Activated B cell treated with CpG ODN at 0.5 μM for 24 hours (primary cell): Measurements from ENCODE around the gene SDF4. TPM values are rescaled to one million over a fixed set of nuclear protein-coding genes. Genes with fewer than 3 reads are reported as not detected.

ENCODE experiments used
- ATAC-seq: fragments of 200-7000 bp; cut with Tn5 transposase; one replicate; pipeline ENCODE4 v1.10.0; 2021; ENCODE audit warnings: low read depth, mild to moderate bottlenecking, moderate library complexity
- CTCF ChIA-PET: fragments of 350-600 bp; sonication (Branson Sonifier 250); formaldehyde crosslinking; loops from one replicate; lab custom pipeline; 2021; ENCODE audit warnings: antibody characterized with exemption; lab: Charles Lee
- POLR2A ChIA-PET: fragments of 350-600 bp; sonication (Branson Sonifier 250); formaldehyde crosslinking; loops from one replicate; lab custom pipeline; 2021; ENCODE audit warnings: antibody characterized with exemption; lab: Charles Lee
- DNase-seq: peaks from one replicate; pipeline ENCODE4 v3.0.0; 2022
- H3K27ac Mint-ChIP-seq: one replicate; pipeline ENCODE4 v1.8.0; 2020; ENCODE audit warnings: mixed read lengths
- H3K27me3 Mint-ChIP-seq: one replicate; pipeline ENCODE4 v1.8.0; 2021; ENCODE audit warnings: mixed read lengths
- H3K36me3 Mint-ChIP-seq: one replicate; pipeline ENCODE4 v1.8.0; 2021; ENCODE audit warnings: low read depth, mixed read lengths
- H3K4me1 Mint-ChIP-seq: one replicate; pipeline ENCODE4 v1.8.0; 2021; ENCODE audit warnings: mixed read lengths
- H3K4me3 Mint-ChIP-seq: one replicate; pipeline ENCODE4 v1.8.0; 2020; ENCODE audit warnings: mild to moderate bottlenecking, mixed read lengths
- H3K9me3 Mint-ChIP-seq: one replicate; pipeline ENCODE4 v1.8.0; 2020; ENCODE audit warnings: mixed read lengths
- intact Hi-C: fragments of 100-400 bp; cut with micrococcal nuclease; formaldehyde crosslinking; loops from one replicate; pipeline ENCODE4 v1.15.1; 2024
- total RNA-seq: library from RNA; stranded (reverse); gene quantifications from 2 replicates; pipeline ENCODE4 v1.2.3, GENCODE V29; 2022
- TF ChIP-seq, protein P1 (sequence below): fragments of 200-600 bp; IDR thresholded peaks from one replicate; pipeline ENCODE4 v1.8.0; 2022; ENCODE audit warnings: antibody characterized with exemption, mild to moderate bottlenecking

Gene SDF4
- total RNA-seq, 1 donor from 2014 or later, result 97.9 TPM

DNA sequence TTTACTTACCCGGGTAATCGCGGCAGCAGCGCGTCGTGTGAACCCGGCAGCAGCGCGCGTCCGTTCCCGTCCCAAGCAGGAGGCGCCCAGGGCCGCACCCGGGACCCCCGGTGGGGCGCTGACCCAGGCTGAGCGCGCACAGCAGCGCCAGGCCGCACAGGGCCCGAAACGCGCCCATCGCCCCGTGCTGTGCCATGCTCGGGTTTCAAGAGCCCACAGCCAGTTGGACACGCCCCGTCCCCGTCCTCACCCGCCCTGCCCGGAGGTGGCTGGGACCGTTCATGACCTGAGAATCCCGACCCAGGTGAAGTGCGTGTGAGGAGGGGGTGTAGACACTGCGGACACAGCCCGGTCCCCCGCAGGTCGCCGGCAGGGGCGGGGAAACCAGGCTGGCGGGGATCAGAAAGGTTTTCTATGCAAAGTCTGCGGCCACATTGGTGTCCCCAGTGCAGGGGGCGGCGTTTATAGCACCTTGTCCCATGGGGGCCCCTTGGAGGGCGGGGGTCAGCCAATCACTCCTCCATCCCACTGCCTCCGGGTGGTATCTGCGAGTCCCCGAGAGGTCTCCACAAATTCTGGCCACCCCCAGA lies 25.3 kb downstream of the SDF4 start, which contains the start of gene TNFRSF18:
Gene TNFRSF18, minus strand, starts transcription at position 217 of the 590 bp plus-strand sequence. Its CDS starts 21 bp downstream, at position 196.
- intact Hi-C loops, result loop anchor here (5.0 kb wide), 2 partner anchors 49 to 86 kb away; no protein-coding TSS in a partner anchor
- peak within 1 kb of the TSS; percentile 81 for H3K4me3 Mint-ChIP-seq
- H3K9me3 Mint-ChIP-seq, result no peaks in the 10 kb centered on the region
- H3K27ac Mint-ChIP-seq, result peak within 1 kb of the TSS; percentile 46
- peaks cover 35% of the 10 kb centered on the region for H3K4me1 Mint-ChIP-seq
- POLR2A ChIA-PET, result interaction anchor here (0.9 to 3.3 kb wide), 5 partner anchors 20 to 63 kb away, joined by 4 to 15 read pairs (median 7); partner anchors contain the start of genes B3GALT6 and SDF4
- CTCF ChIA-PET, result interaction anchor here (1.7 kb wide), 1 partner anchor 84 kb away, joined by 7 read pairs; no protein-coding TSS in a partner anchor
- TF ChIP-seq, protein P1, sequence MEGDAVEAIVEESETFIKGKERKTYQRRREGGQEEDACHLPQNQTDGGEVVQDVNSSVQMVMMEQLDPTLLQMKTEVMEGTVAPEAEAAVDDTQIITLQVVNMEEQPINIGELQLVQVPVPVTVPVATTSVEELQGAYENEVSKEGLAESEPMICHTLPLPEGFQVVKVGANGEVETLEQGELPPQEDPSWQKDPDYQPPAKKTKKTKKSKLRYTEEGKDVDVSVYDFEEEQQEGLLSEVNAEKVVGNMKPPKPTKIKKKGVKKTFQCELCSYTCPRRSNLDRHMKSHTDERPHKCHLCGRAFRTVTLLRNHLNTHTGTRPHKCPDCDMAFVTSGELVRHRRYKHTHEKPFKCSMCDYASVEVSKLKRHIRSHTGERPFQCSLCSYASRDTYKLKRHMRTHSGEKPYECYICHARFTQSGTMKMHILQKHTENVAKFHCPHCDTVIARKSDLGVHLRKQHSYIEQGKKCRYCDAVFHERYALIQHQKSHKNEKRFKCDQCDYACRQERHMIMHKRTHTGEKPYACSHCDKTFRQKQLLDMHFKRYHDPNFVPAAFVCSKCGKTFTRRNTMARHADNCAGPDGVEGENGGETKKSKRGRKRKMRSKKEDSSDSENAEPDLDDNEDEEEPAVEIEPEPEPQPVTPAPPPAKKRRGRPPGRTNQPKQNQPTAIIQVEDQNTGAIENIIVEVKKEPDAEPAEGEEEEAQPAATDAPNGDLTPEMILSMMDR, result no peak
- ATAC-seq, result peak; percentile 55
- peaks cover 2% of the 10 kb centered on the region for H3K36me3 Mint-ChIP-seq
- H3K27me3 Mint-ChIP-seq, result peaks cover 2% of the 10 kb centered on the region
- DNase-seq, result peak; percentile 66

DNA sequence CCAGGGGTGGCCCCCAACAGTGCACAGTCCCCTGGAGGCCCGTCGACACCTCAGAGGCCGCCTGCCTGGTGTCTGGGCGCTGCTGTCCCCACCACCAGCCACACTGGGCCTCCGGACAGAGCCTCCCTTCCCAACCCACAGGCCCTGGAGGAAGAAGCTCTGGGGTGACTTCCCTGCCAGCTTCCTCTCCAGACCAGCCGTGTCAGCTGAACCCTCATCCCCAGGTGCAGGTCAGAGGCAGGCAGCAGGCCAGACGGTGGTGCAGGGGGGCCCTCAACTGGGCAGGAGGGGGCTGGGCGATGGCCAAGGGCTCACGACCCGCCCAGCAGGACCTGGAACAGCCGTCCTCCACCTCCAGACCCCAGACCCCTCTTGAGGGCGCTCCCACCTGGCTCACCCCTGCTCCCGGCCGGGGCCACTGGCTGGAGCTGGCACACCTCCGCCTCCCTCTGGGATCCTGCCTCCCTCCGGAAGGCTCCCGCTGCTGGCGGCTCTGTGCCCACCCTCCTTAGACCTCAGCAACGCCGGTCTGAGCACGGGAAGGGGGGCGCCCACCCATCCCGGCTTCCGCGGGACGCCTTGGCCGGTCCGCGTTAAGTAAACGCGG lies 25.9 kb downstream of the SDF4 start:
- H3K4me3 Mint-ChIP-seq, result peak overlapping the region; percentile 81
- intact Hi-C loops, result loop anchor here (5.0 kb wide), 2 partner anchors 49 to 86 kb away; no protein-coding TSS in a partner anchor
- peaks cover 35% of the 10 kb centered on the region for H3K4me1 Mint-ChIP-seq
- ChIA-PET POLR2A (interaction anchor here (0.9 to 3.3 kb wide), 4 partner anchors 26 to 410 kb away, joined by 3 to 15 read pairs (median 9); partner anchors contain the start of genes B3GALT6, MIB2 and SDF4), CTCF (interaction anchor here (0.6 kb wide), 1 partner anchor 84 kb away, joined by 3 read pairs; no protein-coding TSS in a partner anchor)
- ATAC-seq (no peak), DNase-seq (peak; percentile 33)
- no peak overlapping the region for H3K27ac Mint-ChIP-seq
- TF ChIP-seq, protein P1, result no peak
- H3K9me3 Mint-ChIP-seq, result no peaks in the 10 kb centered on the region
- H3K27me3 Mint-ChIP-seq, result peaks cover 2% of the 10 kb centered on the region
- H3K36me3 Mint-ChIP-seq, result peaks cover 2% of the 10 kb centered on the region

DNA sequence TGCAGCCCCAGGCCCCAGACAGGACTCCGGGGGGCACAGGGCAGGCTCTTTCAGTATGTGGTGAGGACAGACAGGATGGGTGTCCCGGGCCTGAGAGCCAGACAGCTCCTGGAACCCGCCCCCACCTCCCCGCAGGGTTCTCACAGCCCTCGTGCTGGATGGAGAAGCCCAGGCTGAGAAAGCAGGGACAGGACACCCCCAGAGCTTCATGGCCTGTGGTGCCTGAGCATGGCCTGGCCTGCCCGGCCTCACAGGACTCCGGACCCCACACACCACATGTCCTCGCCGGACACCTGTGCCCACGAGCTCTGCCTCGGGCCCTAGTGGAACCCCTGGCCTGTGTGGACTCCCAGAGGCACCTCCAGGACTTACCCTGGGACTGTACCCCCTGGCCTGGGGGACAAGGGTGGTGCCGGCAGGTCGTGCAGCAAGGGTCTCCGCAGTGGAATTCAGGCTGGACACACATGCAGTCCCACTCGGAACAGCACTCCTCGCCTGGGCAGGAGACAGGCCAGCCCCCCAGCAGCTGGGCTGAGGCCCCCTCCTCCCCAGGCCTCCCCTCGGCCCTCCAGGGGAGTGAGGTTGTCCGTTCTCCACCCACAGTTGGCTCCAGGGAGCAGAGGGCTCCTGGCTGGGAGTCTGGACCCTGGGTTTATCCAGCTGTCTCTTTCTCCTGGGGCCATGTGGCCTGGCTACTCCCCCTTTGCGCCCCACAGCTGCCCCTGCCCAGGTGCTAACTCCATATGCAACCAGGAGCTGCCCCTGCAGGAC lies 26.6 kb downstream of the SDF4 start:
- Mint-ChIP-seq H3K27me3 (peaks cover 2% of the 10 kb centered on the region), H3K4me3 (peak overlapping the region; percentile 75), H3K36me3 (peaks cover 2% of the 10 kb centered on the region), H3K9me3 (no peaks in the 10 kb centered on the region), H3K4me1 (peaks cover 41% of the 10 kb centered on the region), H3K27ac (no peak overlapping the region)
- DNase-seq (peak; percentile 32), ATAC-seq (no peak)
- TF ChIP-seq, protein P1, result no peak
- intact Hi-C loops, result loop anchor here (5.0 kb wide), 2 partner anchors 48 to 87 kb away; no protein-coding TSS in a partner anchor
- CTCF ChIA-PET, result interaction anchor here (0.6 to 0.7 kb wide), 2 partner anchors 83 to 84 kb away, joined by 3 to 4 read pairs; no protein-coding TSS in a partner anchor
- POLR2A ChIA-PET, result interaction anchor here (0.6 to 2.1 kb wide), 4 partner anchors 20 to 410 kb away, joined by 3 to 8 read pairs (median 6); partner anchors contain the start of gene MIB2

DNA sequence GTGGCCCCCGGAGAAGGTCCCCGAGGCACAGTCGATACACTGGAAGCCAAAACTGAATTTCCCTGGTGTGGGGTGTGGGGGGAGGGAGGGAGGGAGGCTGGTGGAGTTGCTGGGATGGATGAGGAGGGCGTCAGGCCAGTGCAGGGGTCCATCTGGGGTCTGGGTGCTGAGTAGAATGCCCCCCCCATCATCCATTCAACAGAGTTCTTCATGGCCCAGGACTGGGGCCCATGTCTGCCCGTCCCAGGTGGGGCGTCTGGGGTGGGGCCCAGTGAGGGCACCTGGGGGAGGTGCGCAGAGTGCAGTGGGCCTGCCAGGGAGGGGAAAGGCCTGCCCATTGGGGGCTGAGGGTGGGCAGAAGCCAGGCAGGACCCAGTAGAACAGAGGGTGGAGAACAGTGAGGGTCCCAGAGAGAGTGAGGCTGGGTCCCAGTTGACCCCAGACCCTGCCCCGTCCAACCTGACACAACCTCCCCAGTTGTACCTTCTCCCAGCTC lies 27.3 kb downstream of the SDF4 start:
- H3K27ac Mint-ChIP-seq, result no peak overlapping the region
- peaks cover 42% of the 10 kb centered on the region for H3K4me1 Mint-ChIP-seq
- TF ChIP-seq, protein P1, result no peak
- no peaks in the 10 kb centered on the region for H3K9me3 Mint-ChIP-seq
- CTCF ChIA-PET, result interaction anchor here (0.7 kb wide), 1 partner anchor 82 kb away, joined by 4 read pairs; no protein-coding TSS in a partner anchor
- intact Hi-C loops, result no loop called here
- H3K4me3 Mint-ChIP-seq, result peak overlapping the region; percentile 38
- ATAC-seq (no peak), DNase-seq (no peak)
- peaks cover 2% of the 10 kb centered on the region for H3K27me3 Mint-ChIP-seq
- POLR2A ChIA-PET, result interaction anchor here (1.5 to 2.1 kb wide), 2 partner anchors 46 to 68 kb away, joined by 4 to 8 read pairs; no protein-coding TSS in a partner anchor
- peaks cover 2% of the 10 kb centered on the region for H3K36me3 Mint-ChIP-seq
